OCI-LY7 (cell line): Measurements from ENCODE around the gene IGFBP3. TPM values are rescaled to one million over a fixed set of nuclear protein-coding genes. Genes with fewer than 3 reads are reported as not detected.

Experiments used
- BruUV-seq: library from RNA; stranded (reverse); fragments of 400-500 nt; replicated peaks from 2 replicates; lab custom pipeline; 2021; lab: Mats Ljungman, UMichigan
- CTCF ChIA-PET: fragments of 300-600 bp; sonication (Branson Sonifier 250); formaldehyde crosslinking; loops from one replicate; lab custom pipeline; 2022; ENCODE audit warnings: antibody characterized with exemption; ENCODE audit not compliant: unreplicated experiment; lab: Charles Lee
- POLR2A ChIA-PET: fragments of 300-600 bp; sonication (Branson Sonifier 250); formaldehyde crosslinking; loops from one replicate; lab custom pipeline; 2022; ENCODE audit warnings: antibody characterized with exemption; lab: Charles Lee
- DNase-seq: peaks from one replicate; pipeline ENCODE4 v3.0.0-alpha.2; 2015; ENCODE audit warnings: low spot score
- H2AFZ ChIP-seq: fragments of 200-600 bp; sonication (generic), shearing (Covaris generic); 2 replicates; pipeline ENCODE4 v1.6.1; 2014; ENCODE audit warnings: mild to moderate bottlenecking, antibody characterized with exemption, low read length, moderate library complexity
- H3K27ac ChIP-seq: fragments of 200-600 bp; sonication (generic); 2 replicates; pipeline ENCODE4 v1.5.1; 2014; ENCODE audit warnings: mixed run types, low read depth, mild to moderate bottlenecking, moderate library complexity, low read length, inconsistent platforms; ENCODE audit not compliant: poor library complexity, severe bottlenecking
- H3K36me3 ChIP-seq: fragments of 200-600 bp; sonication (generic); 2 replicates; pipeline ENCODE4 v1.6.1; 2014; ENCODE audit warnings: mild to moderate bottlenecking, antibody characterized with exemption, low read length, moderate library complexity, mixed read lengths; ENCODE audit not compliant: insufficient read depth
- H3K4me1 ChIP-seq: fragments of 200-600 bp; sonication (generic); 2 replicates; pipeline ENCODE4 v1.5.1; 2014; ENCODE audit warnings: mild to moderate bottlenecking, low read length; ENCODE audit not compliant: insufficient read depth, poor library complexity, severe bottlenecking
- H3K4me2 ChIP-seq: fragments of 200-600 bp; sonication (generic); 2 replicates; pipeline ENCODE4 v1.6.1; 2014; ENCODE audit warnings: mild to moderate bottlenecking, low read length
- H3K4me3 ChIP-seq: fragments of 200-600 bp; sonication (generic); 2 replicates; pipeline ENCODE4 v1.5.1; 2014; ENCODE audit warnings: mild to moderate bottlenecking, low read depth, low read length; ENCODE audit not compliant: poor library complexity, severe bottlenecking
- H3K79me2 ChIP-seq: fragments of 200-600 bp; sonication (generic); 2 replicates; pipeline ENCODE4 v1.6.1; 2016; ENCODE audit warnings: low read depth, mild to moderate bottlenecking, low read length, moderate library complexity, mixed read lengths; ENCODE audit not compliant: insufficient read depth
- H3K9me2 ChIP-seq: fragments of 200-600 bp; sonication (generic); 2 replicates; pipeline ENCODE4 v1.6.1; 2016; ENCODE audit warnings: mild to moderate bottlenecking, low read length, mixed read lengths; ENCODE audit not compliant: insufficient read depth
- H3K9me3 ChIP-seq: fragments of 200-600 bp; sonication (generic); 2 replicates; pipeline ENCODE4 v1.6.1; 2014; ENCODE audit warnings: mild to moderate bottlenecking, mixed run types, low read length, mixed read lengths
- H4K20me1 ChIP-seq: fragments of 200-600 bp; sonication (generic); 2 replicates; pipeline ENCODE4 v1.6.1; 2014; ENCODE audit warnings: mild to moderate bottlenecking, antibody characterized with exemption, low read length, moderate library complexity, mixed read lengths; ENCODE audit not compliant: insufficient read depth
- CTCF ChIP-seq: fragments of 200-600 bp; sonication (generic); conservative IDR thresholded peaks from 2 replicates; pipeline ENCODE4 v1.5.1; 2014; ENCODE audit warnings: mild to moderate bottlenecking, antibody characterized with exemption, low read length, moderate library complexity, mixed read lengths
- EZH2phosphoT487 ChIP-seq: fragments of 200-600 bp; sonication (generic); IDR thresholded peaks from 2 replicates; pipeline ENCODE4 v1.6.1; 2018; ENCODE audit warnings: low read depth, borderline replicate concordance, mild to moderate bottlenecking, mixed run types, antibody characterized with exemption, low read length, moderate library complexity, mixed read lengths
- intact Hi-C: fragments of 100-400 bp; cut with micrococcal nuclease; formaldehyde crosslinking; loops from one replicate; pipeline ENCODE4 v1.10.0; 2022; ENCODE audit not compliant: unreplicated experiment
- total RNA-seq, 2 experiments: library from RNA; depleted of rRNA in 1 of 2; stranded (reverse); fragments of >200 nt in 1 of 2; shearing (Covaris generic) in 1 of 2; gene quantifications; 2 replicates each; pipeline ENCODE4 v1.2.3, GENCODE V29; 2014 to 2022

Gene IGFBP3
- total RNA-seq, 2 experiments from 2014 or later = not detected

GRCh38 chr7:45930967-45931366 lies 9.9 kb upstream of the IGFBP3 start:
- Histone ChIP-seq H3K79me2 (no peaks in the 10 kb centered on the region), H3K9me2 (no peaks in the 10 kb centered on the region), H3K27ac (no peak overlapping the region), H3K9me3 (no peaks in the 10 kb centered on the region), H3K4me3 (no peak overlapping the region), H3K36me3 (no peaks in the 10 kb centered on the region), H3K4me2 (no peak overlapping the region), H3K4me1 (no peaks in the 10 kb centered on the region), H4K20me1 (no peaks in the 10 kb centered on the region), H2AFZ (no peak overlapping the region)
- ChIA-PET CTCF (no interaction called here), POLR2A (no interaction called here)
- no peak for DNase-seq
- TF ChIP-seq EZH2phosphoT487 = no peak
- no peak for TF ChIP-seq CTCF
- BruUV-seq = no TSS peak
- intact Hi-C loops = no loop called here

GRCh38 chr7:45927721-45928120 lies 6.6 kb upstream of the IGFBP3 start:
- no peaks in the 10 kb centered on the region for H3K36me3 ChIP-seq
- ChIA-PET POLR2A (interaction anchor here (0.6 kb wide), 1 partner anchor 887 kb away, joined by 4 read pairs; no protein-coding TSS in a partner anchor), CTCF (no interaction called here)
- H4K20me1 ChIP-seq = no peaks in the 10 kb centered on the region
- no peak overlapping the region for H3K27ac ChIP-seq
- no peaks in the 10 kb centered on the region for H3K9me3 ChIP-seq
- H3K79me2 ChIP-seq = no peaks in the 10 kb centered on the region
- DNase-seq = no peak
- intact Hi-C loops = loop anchor here (10.0 kb wide), 2 partner anchors 427 to 1307 kb away; no protein-coding TSS in a partner anchor
- no peak overlapping the region for H3K4me2 ChIP-seq
- no TSS peak for BruUV-seq
- no peak overlapping the region for H2AFZ ChIP-seq
- TF ChIP-seq CTCF = no peak
- TF ChIP-seq EZH2phosphoT487 = no peak
- H3K4me1 ChIP-seq = peaks cover 3% of the 10 kb centered on the region
- no peak overlapping the region for H3K4me3 ChIP-seq
- H3K9me2 ChIP-seq = no peaks in the 10 kb centered on the region

GRCh38 chr7:45924283-45924682 lies 3.2 kb upstream of the IGFBP3 start:
- no peak for TF ChIP-seq CTCF
- no peak for TF ChIP-seq EZH2phosphoT487
- Histone ChIP-seq H2AFZ (no peak overlapping the region), H3K27ac (no peak overlapping the region), H3K9me3 (no peaks in the 10 kb centered on the region), H3K4me2 (no peak overlapping the region), H3K36me3 (no peaks in the 10 kb centered on the region), H3K4me1 (peaks cover 4% of the 10 kb centered on the region), H4K20me1 (no peaks in the 10 kb centered on the region), H3K9me2 (no peaks in the 10 kb centered on the region), H3K4me3 (no peak overlapping the region), H3K79me2 (no peaks in the 10 kb centered on the region)
- intact Hi-C loops = loop anchor here (10.0 kb wide), 2 partner anchors 431 to 1311 kb away; no protein-coding TSS in a partner anchor
- BruUV-seq = no TSS peak
- no peak for DNase-seq
- CTCF ChIA-PET = no interaction called here
- POLR2A ChIA-PET = no interaction called here
